Glutamatergic neuron (in vitro differentiated cells): Measurements from ENCODE around the gene MEST. TPM values are rescaled to one million over a fixed set of nuclear protein-coding genes. Genes with fewer than 3 reads are reported as not detected.
A peak's percentile ranks its signal among the peaks of the same experiment; 100 is the strongest.

ENCODE experiments used
- DNase-seq: peaks from one replicate; pipeline ENCODE4 v3.0.0; 2022
- H3K27ac Mint-ChIP-seq: one replicate; pipeline ENCODE4 v1.8.0; 2020; ENCODE audit warnings: mild to moderate bottlenecking, mixed read lengths, inconsistent platforms; ENCODE audit not compliant: unreplicated experiment
- H3K27me3 Mint-ChIP-seq: one replicate; pipeline ENCODE4 v1.8.0; 2020; ENCODE audit warnings: mild to moderate bottlenecking, moderate library complexity, mixed read lengths, inconsistent platforms; ENCODE audit not compliant: unreplicated experiment
- H3K36me3 Mint-ChIP-seq: one replicate; pipeline ENCODE4 v1.8.0; 2020; ENCODE audit warnings: mild to moderate bottlenecking, mixed read lengths, inconsistent platforms; ENCODE audit not compliant: unreplicated experiment
- H3K4me1 Mint-ChIP-seq: one replicate; pipeline ENCODE4 v1.8.0; 2020; ENCODE audit warnings: mild to moderate bottlenecking, low read depth, mixed read lengths, inconsistent platforms; ENCODE audit not compliant: unreplicated experiment
- H3K4me3 Mint-ChIP-seq: one replicate; pipeline ENCODE4 v1.8.0; 2020; ENCODE audit warnings: mild to moderate bottlenecking, mixed read lengths, inconsistent platforms; ENCODE audit not compliant: unreplicated experiment
- H3K9me3 Mint-ChIP-seq: one replicate; pipeline ENCODE4 v1.8.0; 2020; ENCODE audit warnings: mild to moderate bottlenecking, moderate library complexity, mixed read lengths, inconsistent platforms; ENCODE audit not compliant: unreplicated experiment
- CTCF ChIP-seq: fragments of 200-600 bp; sonication (generic); IDR thresholded peaks from one replicate; pipeline ENCODE4 v1.5.0; 2021; ENCODE audit not compliant: partially characterized antibody, unreplicated experiment
- microRNA-seq: library from miRNA; unstranded; fragments of <30 nt; microRNA quantifications from one replicate; pipeline ENCODE4, GENCODE V29; 2020; ENCODE audit not compliant: unreplicated experiment
- total RNA-seq: library from RNA; stranded (reverse); fragmentation: NEBNext Ultra II Directional; extraction: Animal tissue kit (Norgen Biotek cat#: 25700); gene quantifications from one replicate; pipeline ENCODE4 v1.2.1, GENCODE V29; 2021; ENCODE audit not compliant: unreplicated experiment

The MEST gene
- total RNA-seq, 1 donor from 2014 or later = 186 TPM

- Mint-ChIP-seq H3K27ac (no peak overlapping the region), H3K4me3 (no peak overlapping the region), H3K36me3 (no peaks in the 10 kb centered on the region), H3K27me3 (no peaks in the 10 kb centered on the region), H3K9me3 (peaks cover 2% of the 10 kb centered on the region), H3K4me1 (no peaks in the 10 kb centered on the region)
- no peak for DNase-seq
- TF ChIP-seq CTCF = no peak
Measured at GRCh38 chr7:130544356-130544755, 52.5 kb downstream of the MEST start.

GRCh38 chr7:130553398-130554029 lies 61.6 kb downstream of the MEST start:
- Mint-ChIP-seq H3K9me3 (no peaks in the 10 kb centered on the region), H3K27ac (no peak overlapping the region), H3K4me3 (no peak overlapping the region), H3K36me3 (peaks cover 4% of the 10 kb centered on the region), H3K27me3 (no peaks in the 10 kb centered on the region), H3K4me1 (no peaks in the 10 kb centered on the region)
- DNase-seq = no peak
- TF ChIP-seq CTCF = no peak

GRCh38 chr7:130554481-130554880 lies 62.6 kb downstream of the MEST start:
- H3K27ac Mint-ChIP-seq = no peak overlapping the region
- no peak for TF ChIP-seq CTCF
- no peak for DNase-seq
- H3K9me3 Mint-ChIP-seq = no peaks in the 10 kb centered on the region
- H3K36me3 Mint-ChIP-seq = peaks cover 4% of the 10 kb centered on the region
- no peaks in the 10 kb centered on the region for H3K4me1 Mint-ChIP-seq
- no peak overlapping the region for H3K4me3 Mint-ChIP-seq
- H3K27me3 Mint-ChIP-seq = no peaks in the 10 kb centered on the region

Small RNA genes within 50 kb of the gene (microRNA-seq; reads per million reads assigned to microRNA genes)
- gene MIR335 = 2,493 reads per million, percentile 94 among the genes with 10 or more reads in this experiment

Other genes with a start within 250 kb of the MEST start
- gene CPA2, start 225.2 kb upstream of the MEST start, total RNA-seq = not detected
- gene CPA4, start 198.9 kb upstream of the MEST start, total RNA-seq = not detected
- not detected for gene CPA5, start 147.3 kb upstream of the MEST start, total RNA-seq
- not detected for gene CPA1, start 111.6 kb upstream of the MEST start, total RNA-seq
- gene CEP41, start 51.1 kb upstream of the MEST start, total RNA-seq = 34.7 TPM
- gene COPG2, start 176.7 kb downstream of the MEST start, total RNA-seq = 36.8 TPM
- gene TSGA13, start 194.5 kb downstream of the MEST start, total RNA-seq = not detected
- not detected for gene KLF14, start 242.1 kb downstream of the MEST start, total RNA-seq